Measurements from ENCODE around the gene SLC39A11. TPM values are rescaled to one million over a fixed set of nuclear protein-coding genes. Genes with fewer than 3 reads are reported as not detected.

The SLC39A11 gene
- total RNA-seq, 1 experiment from 2014 or later, result 15.2 TPM

DNA sequence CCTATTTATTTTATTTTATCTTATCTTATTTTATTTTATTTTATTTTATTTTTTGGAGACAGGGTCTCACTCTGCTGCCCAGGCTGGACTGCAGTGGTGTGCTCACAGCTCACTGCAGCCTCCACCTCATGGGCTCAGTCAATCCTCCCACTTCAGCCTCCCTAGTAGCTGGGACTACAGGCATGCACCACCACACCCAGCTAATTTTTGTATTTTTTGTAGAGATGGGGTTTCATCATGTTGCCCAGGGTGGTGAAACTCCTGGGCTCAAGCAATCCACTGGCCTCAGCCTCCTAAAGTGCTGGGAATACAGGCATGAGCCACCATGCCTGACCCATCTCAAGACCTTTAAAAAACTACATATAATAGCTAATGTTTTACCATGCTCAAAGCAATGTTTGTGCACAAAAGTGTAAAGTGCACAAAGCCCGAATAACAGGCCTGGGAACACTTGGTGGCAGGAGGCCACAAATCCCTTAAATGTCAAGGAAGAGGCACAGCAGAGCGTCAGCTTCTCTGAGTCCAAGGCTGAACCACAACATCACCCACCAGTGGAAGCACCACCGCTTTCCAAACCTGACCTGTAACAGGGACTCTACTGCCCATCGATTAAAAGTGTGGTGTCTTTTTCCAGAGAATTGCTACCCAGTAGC lies 30.6 kb upstream of the SLC39A11 start:
- Histone ChIP-seq H2AK5ac (ENCODE audit: insufficient read length, low read length) (no peak overlapping the region), H3K56ac (ENCODE audit: insufficient read length, low read depth, low read length) (no peak overlapping the region), H3K4me2 (ENCODE audit: insufficient read depth, insufficient read length, low read length) (no peak overlapping the region), H3K4ac (ENCODE audit: low read depth, low read length) (no peak overlapping the region), H4K8ac (replicated peaks; ENCODE audit: insufficient read length, low read depth, low read length) (no peak overlapping the region), H4K20me1 (ENCODE audit: control insufficient read depth, insufficient read depth, insufficient read length) (no peaks in the 10 kb centered on the region), H2BK20ac (ENCODE audit: low read depth, low read length, poor library complexity, severe bottlenecking) (no peak overlapping the region), H2BK120ac (ENCODE audit: low read depth, low read length, poor library complexity, severe bottlenecking) (no peak overlapping the region), H4K5ac (ENCODE audit: insufficient read length, low read depth, low read length) (no peak overlapping the region), H2BK5ac (ENCODE audit: insufficient read length, low read length) (no peak overlapping the region), H3K79me1 (ENCODE audit: insufficient read depth, low read depth, low read length, poor library complexity, severe bottlenecking) (no peaks in the 10 kb centered on the region), H3K23me2 (ENCODE audit: insufficient read length, low read depth, low read length, poor library complexity, severe bottlenecking) (no peaks in the 10 kb centered on the region), H2BK12ac (ENCODE audit: insufficient read length, low read depth, low read length) (no peak overlapping the region), H3K27me3 (ENCODE audit: insufficient read depth, low read length) (no peaks in the 10 kb centered on the region), H3K4me1 (ENCODE audit: insufficient read depth, low read length) (no peaks in the 10 kb centered on the region), H3K9me3 (ENCODE audit: control insufficient read depth, low read depth, low read length) (no peaks in the 10 kb centered on the region), H3T11ph (ENCODE audit: low read length) (no peak overlapping the region), H3K79me2 (ENCODE audit: insufficient read depth, low read length) (no peaks in the 10 kb centered on the region), H3K18ac (ENCODE audit: insufficient read length, low read depth, low read length) (no peak overlapping the region), H2BK15ac (ENCODE audit: low read depth, low read length) (no peak overlapping the region), H3K9ac (ENCODE audit: extremely low read depth, insufficient read length, low read length) (no peak overlapping the region), H3K27ac (ENCODE audit: insufficient read length, low read depth, low read length) (no peak overlapping the region), H3K23ac (ENCODE audit: insufficient read length, low read depth, low read length) (no peak overlapping the region), H3K14ac (ENCODE audit: insufficient read depth, low read length) (no peak overlapping the region), H4K91ac (ENCODE audit: insufficient read length, low read depth, low read length) (no peak overlapping the region), H2AFZ (ENCODE audit: low read length) (no peak overlapping the region)
- no CpG with 5 or more reads among the region's 4 CpGs for WGBS (ENCODE audit: extremely low coverage, insufficient read length, low lambda C conversion rate)
- Mint-ChIP-seq H3K4me1 (peaks cover 7 to 11% of the 10 kb centered on the region in 2 experiments; a peak in 3 of 4 replicates), H3K9me3 (no peaks in the 10 kb centered on the region), H3K27ac (no peak overlapping the region), H3K27me3 (ENCODE audit: low read depth) (no peaks in the 10 kb centered on the region; the same call in 1 of the 2 replicates), H3K4me3 (no peak overlapping the region), H3K36me3 (ENCODE audit: insufficient read depth in 1 of 3, low read depth in 3 of 3) (no peaks in the 10 kb centered on the region; a peak in 1 of 7 replicates)
- TF ChIP-seq, protein P1, sequence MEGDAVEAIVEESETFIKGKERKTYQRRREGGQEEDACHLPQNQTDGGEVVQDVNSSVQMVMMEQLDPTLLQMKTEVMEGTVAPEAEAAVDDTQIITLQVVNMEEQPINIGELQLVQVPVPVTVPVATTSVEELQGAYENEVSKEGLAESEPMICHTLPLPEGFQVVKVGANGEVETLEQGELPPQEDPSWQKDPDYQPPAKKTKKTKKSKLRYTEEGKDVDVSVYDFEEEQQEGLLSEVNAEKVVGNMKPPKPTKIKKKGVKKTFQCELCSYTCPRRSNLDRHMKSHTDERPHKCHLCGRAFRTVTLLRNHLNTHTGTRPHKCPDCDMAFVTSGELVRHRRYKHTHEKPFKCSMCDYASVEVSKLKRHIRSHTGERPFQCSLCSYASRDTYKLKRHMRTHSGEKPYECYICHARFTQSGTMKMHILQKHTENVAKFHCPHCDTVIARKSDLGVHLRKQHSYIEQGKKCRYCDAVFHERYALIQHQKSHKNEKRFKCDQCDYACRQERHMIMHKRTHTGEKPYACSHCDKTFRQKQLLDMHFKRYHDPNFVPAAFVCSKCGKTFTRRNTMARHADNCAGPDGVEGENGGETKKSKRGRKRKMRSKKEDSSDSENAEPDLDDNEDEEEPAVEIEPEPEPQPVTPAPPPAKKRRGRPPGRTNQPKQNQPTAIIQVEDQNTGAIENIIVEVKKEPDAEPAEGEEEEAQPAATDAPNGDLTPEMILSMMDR (conservative IDR thresholded peaks at IDR 0.05), result no peak
- DNase-seq, result no peak
